ENCODE results near the gene CRIP2.
A peak's percentile ranks its signal among the peaks of the same experiment; 100 is the strongest.

The CRIP2 gene

GRCh38 chr14:105432657-105433056, 42.0 kb upstream of the CRIP2 start:
- Histone ChIP-seq H3K36me3 (ENCODE audit: low read depth) (peaks cover 60% of the 10 kb centered on the region), H3K27me3 (ENCODE audit: insufficient read depth, poor library complexity, severe bottlenecking) (no peaks in the 10 kb centered on the region), H3K4me3 (ENCODE audit: severe bottlenecking) (no peak overlapping the region), H3K9me3 (ENCODE audit: severe bottlenecking) (no peaks in the 10 kb centered on the region), H3K27ac (ENCODE audit: poor library complexity, severe bottlenecking) (no peak overlapping the region), H3K4me1 (ENCODE audit: insufficient read depth, poor library complexity, severe bottlenecking) (peaks cover 16% of the 10 kb centered on the region)
- DNase-seq (ENCODE audit: low spot score) (no peak), ATAC-seq (ENCODE audit: low read depth) (no peak)
- TF ChIP-seq CTCF (IDR thresholded peaks at IDR 0.05; ENCODE audit: poor library complexity, severe bottlenecking), result no peak

GRCh38 chr14:105433161-105433605, 41.4 kb upstream of the CRIP2 start:
- no peak overlapping the region for H3K27ac ChIP-seq (ENCODE audit: poor library complexity, severe bottlenecking)
- peaks cover 16% of the 10 kb centered on the region for H3K4me1 ChIP-seq (ENCODE audit: insufficient read depth, poor library complexity, severe bottlenecking)
- DNase-seq (ENCODE audit: low spot score) (peak; percentile 67), ATAC-seq (ENCODE audit: low read depth) (no peak)
- no peak for TF ChIP-seq CTCF (IDR thresholded peaks at IDR 0.05; ENCODE audit: poor library complexity, severe bottlenecking)
- no peaks in the 10 kb centered on the region for H3K27me3 ChIP-seq (ENCODE audit: insufficient read depth, poor library complexity, severe bottlenecking)
- no peak overlapping the region for H3K4me3 ChIP-seq (ENCODE audit: severe bottlenecking)
- no peaks in the 10 kb centered on the region for H3K9me3 ChIP-seq (ENCODE audit: severe bottlenecking)
- peaks cover 60% of the 10 kb centered on the region for H3K36me3 ChIP-seq (ENCODE audit: low read depth)

- H3K9me3 ChIP-seq (ENCODE audit: severe bottlenecking), result no peaks in the 10 kb centered on the region
- H3K27ac ChIP-seq (ENCODE audit: poor library complexity, severe bottlenecking), result no peak overlapping the region
- no peak for DNase-seq (ENCODE audit: low spot score)
- no peak overlapping the region for H3K4me3 ChIP-seq (ENCODE audit: severe bottlenecking)
- no peak for TF ChIP-seq CTCF (IDR thresholded peaks at IDR 0.05; ENCODE audit: poor library complexity, severe bottlenecking)
- no peaks in the 10 kb centered on the region for H3K4me1 ChIP-seq (ENCODE audit: insufficient read depth, poor library complexity, severe bottlenecking)
- ATAC-seq (ENCODE audit: low read depth), result no peak
- no peaks in the 10 kb centered on the region for H3K27me3 ChIP-seq (ENCODE audit: insufficient read depth, poor library complexity, severe bottlenecking)
- peaks cover 58% of the 10 kb centered on the region for H3K36me3 ChIP-seq (ENCODE audit: low read depth)
Measured at GRCh38 chr14:105436402-105436801, 38.2 kb upstream of the CRIP2 start.

- no peak for TF ChIP-seq CTCF (IDR thresholded peaks at IDR 0.05; ENCODE audit: poor library complexity, severe bottlenecking)
Measured at GRCh38 chr14:105436891-105437722, 37.5 kb upstream of the CRIP2 start.

More at GRCh38 chr14:105436891-105437722, 37.5 kb upstream of the CRIP2 start:
- H3K27ac ChIP-seq (ENCODE audit: poor library complexity, severe bottlenecking), result no peak overlapping the region
- no peaks in the 10 kb centered on the region for H3K9me3 ChIP-seq (ENCODE audit: severe bottlenecking)
- H3K4me3 ChIP-seq (ENCODE audit: severe bottlenecking), result no peak overlapping the region
- DNase-seq (ENCODE audit: low spot score) (peak; percentile 66), ATAC-seq (ENCODE audit: low read depth) (peak; percentile 32; the same call in 2 of the 3 replicates)
- H3K4me1 ChIP-seq (ENCODE audit: insufficient read depth, poor library complexity, severe bottlenecking), result no peaks in the 10 kb centered on the region
- H3K27me3 ChIP-seq (ENCODE audit: insufficient read depth, poor library complexity, severe bottlenecking), result no peaks in the 10 kb centered on the region
- H3K36me3 ChIP-seq (ENCODE audit: low read depth), result peaks cover 56% of the 10 kb centered on the region
